ENCODE measurements around the gene NRXN3.

GRCh38 chr14:78486081-78486480 is 315.9 kb downstream of the NRXN3 start:
- TF ChIP-seq, protein P1, sequence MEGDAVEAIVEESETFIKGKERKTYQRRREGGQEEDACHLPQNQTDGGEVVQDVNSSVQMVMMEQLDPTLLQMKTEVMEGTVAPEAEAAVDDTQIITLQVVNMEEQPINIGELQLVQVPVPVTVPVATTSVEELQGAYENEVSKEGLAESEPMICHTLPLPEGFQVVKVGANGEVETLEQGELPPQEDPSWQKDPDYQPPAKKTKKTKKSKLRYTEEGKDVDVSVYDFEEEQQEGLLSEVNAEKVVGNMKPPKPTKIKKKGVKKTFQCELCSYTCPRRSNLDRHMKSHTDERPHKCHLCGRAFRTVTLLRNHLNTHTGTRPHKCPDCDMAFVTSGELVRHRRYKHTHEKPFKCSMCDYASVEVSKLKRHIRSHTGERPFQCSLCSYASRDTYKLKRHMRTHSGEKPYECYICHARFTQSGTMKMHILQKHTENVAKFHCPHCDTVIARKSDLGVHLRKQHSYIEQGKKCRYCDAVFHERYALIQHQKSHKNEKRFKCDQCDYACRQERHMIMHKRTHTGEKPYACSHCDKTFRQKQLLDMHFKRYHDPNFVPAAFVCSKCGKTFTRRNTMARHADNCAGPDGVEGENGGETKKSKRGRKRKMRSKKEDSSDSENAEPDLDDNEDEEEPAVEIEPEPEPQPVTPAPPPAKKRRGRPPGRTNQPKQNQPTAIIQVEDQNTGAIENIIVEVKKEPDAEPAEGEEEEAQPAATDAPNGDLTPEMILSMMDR (IDR thresholded peaks at IDR 0.05; ENCODE audit: insufficient read depth, low read depth, low read length) = no peak
- TF ChIP-seq EZH2 (IDR thresholded peaks at IDR 0.05; ENCODE audit: insufficient read depth, low read length) = no peak

Measured in astrocyte (in vitro differentiated cells and primary cell).